IPS DF 19.7 (cell line): ENCODE measurements around the gene DNAH1.
A peak's percentile ranks its signal among the peaks of the same experiment; 100 is the strongest.
"Not testable (repeated sequence)": the region's sequence is repeated elsewhere in the genome, so short reads cannot be mapped to it uniquely, and the experiment has no call there.

Experiments used
- DNase-seq: peaks from one replicate; pipeline ENCODE4 v3.0.0-alpha.2; 2013; ENCODE audit warnings: low read depth, low spot score

Gene DNAH1

DNA sequence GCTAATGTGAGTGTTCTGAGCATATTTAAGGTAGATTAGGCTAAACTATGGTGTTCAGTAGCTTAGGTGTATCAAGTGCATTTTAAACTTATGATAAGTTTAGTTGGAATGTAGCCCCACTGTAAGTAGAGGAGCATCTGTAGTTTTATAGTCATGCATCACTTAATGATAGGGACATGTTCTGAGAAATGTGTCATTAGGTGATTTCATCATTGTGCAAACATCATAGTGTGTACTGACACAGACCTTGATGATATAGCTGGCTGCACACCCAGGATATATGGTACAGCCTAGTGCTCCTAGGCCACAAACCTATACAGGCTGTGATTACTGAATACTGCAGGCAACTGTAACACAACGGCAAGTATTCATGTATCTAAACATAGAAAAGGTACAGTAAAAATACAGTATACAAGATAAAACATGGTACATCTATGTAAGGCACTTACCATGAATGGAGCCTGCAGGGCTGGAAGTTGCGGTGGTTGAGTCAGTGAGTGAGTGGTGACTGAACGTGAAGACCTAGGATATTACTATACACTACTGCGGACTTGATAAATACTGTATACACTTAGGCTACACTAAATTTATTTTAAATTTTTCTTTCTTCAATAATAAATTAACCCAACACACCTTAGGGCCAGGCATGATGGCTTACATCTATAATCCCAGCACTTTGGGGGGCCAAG, 17.9 kb downstream of the DNAH1 start:
- DNase-seq: no peak

DNA sequence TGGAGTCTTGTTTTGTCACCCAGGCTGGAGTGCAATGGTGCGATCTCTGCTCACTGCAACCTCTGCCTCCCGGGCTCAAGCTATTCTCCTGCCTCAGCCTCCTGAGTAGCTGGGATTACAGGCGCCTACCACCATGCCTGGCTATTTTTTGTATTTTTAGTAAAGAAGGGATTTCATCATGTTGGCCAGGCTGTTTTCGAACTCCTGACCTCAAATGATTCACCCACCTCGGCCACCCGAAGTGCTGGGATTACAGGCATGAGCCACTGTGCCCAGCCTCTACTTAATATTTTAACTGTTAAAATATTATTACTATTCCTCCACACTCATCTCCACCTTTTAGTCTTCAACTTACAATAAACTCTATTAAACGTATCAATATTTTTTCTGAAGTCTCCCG, 22.0 kb downstream of the DNAH1 start:
- DNase-seq: not testable (repeated sequence)

DNA sequence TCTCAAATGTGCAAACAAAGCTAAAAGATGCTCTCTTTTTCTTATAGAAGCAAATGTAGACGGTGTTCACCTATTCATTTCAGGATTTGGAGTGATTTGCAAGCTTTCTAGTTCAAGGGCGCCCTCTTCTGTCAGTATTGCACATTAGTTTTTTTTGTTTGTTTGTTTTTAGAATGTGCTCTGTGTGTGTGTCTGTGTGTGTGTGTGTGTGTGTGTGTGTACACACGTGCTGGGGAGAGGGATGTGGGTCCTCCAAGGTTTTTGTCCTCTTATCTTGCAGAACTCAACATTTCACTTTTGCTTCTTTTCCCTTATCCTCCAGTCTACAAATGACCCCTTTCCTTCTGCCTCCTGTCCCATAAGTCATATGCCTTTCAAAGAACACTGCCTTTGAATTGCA, 23.5 kb downstream of the DNAH1 start:
- DNase-seq: peak; percentile 54

DNA sequence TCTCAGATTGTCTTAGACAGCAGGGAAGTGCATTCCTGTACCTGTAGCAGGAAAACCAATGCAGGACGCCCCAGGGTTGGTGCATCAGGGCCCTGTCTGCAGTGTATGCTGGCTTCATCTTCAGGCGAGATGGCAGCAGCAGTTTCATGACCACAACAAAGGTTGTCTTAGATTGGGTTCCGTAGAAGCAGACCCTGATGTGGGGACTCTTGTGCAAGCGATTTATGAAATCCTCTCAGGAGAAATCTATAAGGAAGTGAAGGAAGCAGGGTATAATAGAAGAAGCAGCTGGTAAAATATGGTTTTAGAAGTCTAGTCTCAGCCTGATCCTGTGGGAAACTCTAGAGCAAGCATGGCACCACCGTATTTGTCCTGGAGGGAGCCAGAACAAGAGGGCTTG, 25.0 kb downstream of the DNAH1 start:
- DNase-seq: no peak

DNA sequence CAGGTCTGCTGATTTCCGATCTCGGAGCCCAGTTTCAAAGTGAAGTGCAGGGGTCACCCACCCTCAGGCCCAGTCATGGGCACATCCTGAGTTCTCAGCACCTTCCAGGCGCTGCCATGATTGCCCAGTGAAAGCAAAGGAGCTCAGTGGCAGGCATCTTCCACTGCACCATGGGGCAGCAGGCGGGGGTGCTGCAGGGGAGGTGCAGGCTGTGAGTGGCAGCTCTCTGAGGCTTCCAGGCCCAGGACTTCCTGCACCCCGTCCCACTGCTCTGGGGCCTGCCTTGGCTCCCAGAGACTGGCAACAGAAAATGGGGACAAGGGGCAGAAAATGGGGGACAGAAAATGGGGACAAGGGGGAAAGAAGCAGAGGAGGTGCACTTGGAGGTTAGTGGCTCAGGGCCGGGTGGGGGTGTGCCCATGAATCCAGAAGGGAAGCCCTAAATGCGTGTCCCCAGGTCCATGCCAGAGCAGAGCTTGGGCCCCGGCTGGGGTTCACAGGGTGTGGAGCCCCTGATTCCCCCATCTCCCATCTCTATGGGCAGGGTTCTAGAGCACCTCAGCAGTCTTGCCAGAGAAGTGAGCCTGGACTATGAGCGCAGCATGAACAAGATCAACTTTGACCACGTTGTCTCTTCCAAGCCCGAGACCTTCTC, 28.0 kb downstream of the DNAH1 start:
- DNase-seq: no peak

DNA sequence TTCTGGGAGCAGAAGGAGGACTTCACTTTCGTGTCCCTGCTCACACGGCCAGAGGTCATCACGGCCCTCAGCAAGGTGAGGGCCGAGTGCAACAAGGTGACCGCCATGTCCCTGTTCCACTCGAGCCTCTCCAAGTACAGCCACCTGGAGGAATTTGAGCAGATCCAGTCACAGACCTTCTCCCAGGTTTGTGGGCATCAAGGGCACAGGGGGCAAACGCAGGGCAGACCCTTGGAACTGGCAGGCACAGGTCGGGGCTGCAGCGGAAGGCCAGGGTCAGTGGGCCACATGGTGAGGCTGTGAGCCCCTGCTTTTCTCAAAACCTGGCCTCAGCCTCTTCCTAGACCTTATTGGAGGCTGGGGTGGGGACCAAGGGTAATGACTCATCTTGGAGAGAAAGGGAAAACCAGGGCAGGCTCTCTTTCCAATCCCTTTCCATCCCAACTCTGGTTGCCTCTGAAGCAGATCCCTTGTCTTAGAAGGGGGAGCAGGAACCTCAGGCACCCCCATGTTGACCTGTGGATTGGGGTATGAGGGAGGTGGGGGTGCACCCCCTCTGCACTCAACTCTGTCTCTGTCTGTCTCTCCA, 29.5 kb downstream of the DNAH1 start:
- DNase-seq: no peak

DNA sequence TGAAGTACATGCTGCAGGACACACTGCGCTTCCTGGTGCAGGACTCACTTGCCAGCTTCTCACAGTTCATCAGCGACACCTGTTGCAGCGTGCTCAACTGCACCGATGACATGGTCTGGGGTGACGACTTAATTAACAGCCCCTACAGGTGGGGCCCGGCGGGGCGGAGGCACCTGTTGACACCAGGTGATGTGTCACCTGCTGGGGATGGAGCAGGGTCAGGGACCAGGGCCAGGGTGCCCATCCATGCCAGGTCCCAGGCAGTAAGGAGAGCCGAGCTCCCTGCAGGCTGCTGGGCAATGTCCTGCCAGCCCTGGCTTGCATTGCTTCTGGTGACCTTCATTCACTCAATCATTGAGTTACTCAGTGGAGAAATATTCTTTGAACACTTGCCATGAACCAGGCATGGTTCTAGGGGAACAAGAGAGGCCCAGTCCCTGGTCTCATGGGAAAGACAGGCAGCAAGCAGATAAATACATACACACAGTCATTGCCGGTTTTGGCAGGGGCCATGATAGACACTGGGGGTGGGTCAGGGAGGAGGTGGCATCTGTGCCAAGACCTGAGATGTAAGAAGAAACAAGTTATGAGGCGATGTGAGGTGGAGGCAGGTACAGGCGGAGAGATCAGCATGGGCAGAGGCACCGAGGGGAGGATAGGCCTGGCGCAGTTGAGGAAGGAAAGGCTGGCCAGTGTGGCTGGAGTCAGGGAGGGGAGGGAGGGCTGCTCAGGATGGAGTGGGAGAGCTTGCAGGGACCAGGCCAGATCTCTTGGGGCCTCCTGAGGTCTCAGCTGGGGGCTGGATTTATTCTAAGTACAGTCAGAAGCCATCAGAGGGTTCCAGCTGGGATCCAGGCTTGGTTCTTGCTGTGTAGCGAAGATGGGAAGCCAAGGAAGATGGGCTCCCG, 30.8 kb downstream of the DNAH1 start:
- no peak for DNase-seq

DNA sequence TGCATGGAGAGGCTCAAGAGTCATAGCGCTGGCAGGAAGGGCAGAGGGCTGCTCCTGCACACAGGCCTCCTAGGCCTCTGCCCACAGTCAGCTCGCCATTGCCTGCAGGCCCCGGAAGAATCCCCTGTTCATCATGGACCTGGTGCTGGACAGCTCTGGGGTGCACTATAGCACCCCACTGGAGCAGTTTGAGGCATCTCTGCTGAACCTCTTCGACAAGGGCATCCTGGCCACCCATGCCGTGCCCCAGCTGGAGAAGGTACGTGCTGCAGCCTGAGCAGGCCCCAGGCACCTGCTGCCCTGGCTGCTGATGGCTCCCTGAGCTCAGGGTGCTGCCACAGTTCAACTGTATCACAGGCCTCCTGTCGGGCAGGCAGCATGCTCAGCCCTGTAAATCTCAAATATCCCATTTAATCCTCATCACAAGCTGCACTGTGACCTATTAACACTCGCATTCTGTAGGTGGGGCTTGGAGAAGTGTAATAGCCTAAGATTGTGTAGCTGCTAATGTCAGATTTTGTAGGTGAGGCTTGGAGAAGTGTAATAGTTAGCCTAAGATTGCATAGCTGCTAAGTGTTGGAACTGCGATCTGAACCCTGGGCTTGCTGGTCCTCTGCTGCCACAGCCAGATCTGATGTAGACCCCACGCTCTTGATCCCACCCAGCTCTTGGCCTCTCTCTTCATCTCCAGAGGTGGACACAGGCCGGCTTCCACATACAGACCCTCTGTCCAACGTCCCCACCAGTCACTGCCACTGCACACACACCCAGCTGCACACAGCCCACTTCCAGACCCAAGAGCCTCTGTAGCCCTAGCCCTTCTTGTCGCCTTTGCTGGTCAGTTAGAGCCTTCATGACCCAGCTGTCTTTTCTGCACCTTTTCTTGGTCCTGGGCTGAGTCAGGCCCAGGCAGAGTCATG, 31.9 kb downstream of the DNAH1 start:
- no peak for DNase-seq

DNA sequence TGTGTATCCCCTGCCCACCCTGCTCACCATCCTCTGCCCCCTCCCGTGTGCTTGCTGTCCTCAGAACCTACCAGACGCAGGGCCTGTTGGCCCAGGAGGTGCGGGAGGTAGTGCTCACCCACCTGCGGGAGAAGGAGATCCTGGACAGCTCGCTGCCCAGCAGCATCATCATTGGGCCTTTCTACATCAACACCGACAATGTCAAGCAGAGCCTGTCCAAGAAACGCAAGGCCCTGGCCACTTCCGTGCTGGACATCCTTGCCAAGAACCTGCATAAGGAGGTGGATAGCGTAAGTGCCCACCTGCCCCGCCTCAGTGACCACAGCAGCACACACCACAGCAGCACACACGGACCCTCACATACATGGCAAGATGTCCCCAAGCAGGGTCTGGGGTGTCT, 33.0 kb downstream of the DNAH1 start:
- DNase-seq: no peak

DNA sequence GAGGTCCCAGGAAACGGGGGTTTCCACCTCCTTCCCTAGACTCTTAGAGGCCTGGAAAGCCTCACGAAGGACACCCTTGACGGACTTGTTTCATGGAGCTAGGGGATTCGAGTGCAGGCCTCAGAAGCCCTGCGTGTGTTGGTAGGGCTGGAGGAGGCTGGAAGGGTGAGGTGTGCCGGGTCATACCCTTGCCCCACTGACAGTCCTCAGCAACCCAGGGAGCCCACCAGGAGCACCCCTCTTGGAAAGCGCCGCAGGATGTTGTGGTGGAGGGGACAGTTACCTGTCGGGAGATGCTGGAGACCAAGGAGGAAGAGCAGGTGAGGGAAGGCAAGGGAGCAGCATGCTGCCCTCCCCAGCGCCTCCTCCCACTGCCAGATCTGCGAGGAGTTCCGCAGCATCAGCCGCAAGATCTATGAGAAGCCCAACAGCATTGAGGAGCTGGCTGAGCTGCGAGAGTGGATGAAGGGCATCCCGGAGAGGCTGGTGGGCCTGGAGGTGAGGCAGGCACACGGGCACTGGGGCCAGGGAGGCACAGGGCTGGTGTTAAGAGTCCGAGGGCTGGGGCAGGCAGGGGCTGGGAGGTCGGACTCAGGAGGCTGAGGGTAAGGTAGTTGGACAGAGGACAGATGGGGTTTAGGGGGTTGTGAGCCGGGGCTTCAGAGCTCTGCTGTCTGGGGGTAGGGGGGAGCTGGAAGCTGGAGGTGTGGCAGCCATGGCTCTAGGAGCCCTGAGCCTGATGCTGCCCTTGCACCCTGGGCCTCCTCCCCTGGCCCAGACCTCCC, 33.7 kb downstream of the DNAH1 start:
- no peak for DNase-seq

DNA sequence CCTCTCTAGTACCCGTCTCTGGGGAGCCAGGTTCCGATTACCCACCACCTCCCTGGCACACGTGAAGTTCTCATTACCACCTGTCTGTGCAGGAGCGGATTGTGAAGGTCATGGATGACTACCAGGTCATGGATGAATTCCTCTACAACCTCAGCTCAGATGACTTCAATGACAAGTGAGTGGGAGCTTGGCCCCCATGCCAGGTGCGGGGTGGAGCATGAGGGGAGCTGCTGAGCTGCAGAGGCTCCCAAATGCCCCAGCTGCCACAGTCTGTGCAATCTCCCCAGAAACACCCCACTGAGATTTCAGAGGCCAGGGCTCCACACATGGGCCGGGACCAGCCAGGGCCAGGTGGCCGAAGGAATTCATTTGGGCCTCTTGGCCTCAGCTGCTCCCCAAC, 34.3 kb downstream of the DNAH1 start:
- no peak for DNase-seq

DNA sequence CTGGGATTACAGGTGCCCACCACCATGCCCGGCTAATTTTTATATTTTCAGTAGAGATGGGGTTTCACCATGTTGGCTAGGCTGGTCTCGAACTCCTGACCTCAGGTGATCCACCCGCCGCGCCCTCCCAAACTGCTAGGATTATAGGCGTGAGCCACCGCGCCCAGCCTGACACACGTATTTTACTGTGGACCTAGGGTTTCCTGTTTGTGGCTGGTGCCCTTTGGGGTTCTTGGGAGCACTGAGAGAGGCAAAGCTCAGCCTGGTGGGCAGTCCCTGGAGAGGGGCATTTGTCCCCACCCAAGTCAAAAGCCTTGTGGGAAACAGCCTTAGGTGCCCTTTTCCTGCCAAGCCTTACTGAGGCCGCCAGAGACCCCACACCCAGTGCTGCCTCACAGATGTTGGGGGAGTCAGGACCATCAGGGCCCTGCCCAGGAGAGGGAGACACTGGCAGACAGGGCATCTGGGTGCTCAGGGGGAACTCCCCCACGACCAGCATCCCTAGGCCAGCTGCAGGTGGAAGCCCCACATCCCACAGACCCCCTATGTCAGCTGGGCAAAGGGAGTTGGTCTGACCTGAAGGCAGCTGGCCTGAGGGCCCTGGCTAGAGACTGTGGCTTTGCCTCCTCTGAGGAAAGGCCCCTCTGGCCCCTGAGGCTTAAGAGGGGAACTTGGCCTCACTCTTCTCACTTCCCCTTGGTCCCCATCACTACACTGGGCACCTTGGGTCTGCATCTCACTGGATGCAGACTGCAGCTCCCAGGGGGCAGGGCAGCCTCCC, 35.1 kb downstream of the DNAH1 start:
- DNase-seq: no peak

DNA sequence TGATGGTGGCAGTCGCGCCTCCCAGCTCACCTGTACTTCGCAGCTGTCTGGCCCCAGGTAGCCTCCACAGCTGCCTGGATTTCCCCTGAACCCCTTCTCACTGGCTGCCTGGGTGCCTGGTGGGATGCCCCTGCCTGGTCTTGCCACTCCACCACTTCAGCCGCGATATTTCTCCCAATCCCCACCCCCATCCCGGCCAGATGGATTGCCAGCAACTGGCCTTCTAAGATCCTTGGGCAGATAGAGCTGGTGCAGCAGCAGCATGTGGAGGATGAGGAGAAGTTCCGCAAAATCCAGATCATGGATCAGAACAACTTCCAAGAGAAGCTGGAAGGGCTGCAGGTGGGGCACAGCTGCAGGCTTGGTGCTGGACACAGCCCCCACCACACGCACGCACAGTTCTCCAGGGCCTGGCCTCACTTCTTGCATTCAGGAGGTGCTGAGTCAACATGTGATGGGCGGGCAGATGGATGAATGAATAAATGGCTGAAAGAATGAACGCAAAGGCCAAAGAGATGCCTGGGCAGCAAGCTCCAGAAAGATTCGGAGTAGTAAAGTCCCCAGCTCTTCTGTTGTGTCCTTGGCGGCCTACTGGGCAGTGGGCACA, 35.7 kb downstream of the DNAH1 start:
- DNase-seq: no peak

DNA sequence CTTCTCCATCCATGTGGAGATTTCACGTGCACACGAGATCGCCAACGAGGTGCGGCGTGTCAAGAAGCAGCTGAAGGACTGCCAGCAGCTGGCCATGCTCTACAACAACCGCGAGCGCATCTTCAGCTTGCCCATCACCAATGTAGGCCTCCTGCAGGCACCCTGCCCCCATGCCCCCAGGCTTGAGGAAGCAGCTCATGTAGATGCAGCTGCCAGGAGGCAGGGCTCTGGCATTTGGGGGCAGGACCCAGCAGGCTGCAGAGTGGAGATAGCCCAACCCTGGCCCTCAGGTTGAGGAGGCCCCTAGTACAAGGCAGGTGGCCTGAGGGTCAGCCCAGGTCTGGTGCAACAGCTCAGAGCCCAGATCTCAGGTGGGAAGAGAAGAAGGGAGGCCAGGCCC, 36.4 kb downstream of the DNAH1 start:
- DNase-seq: no peak

DNA sequence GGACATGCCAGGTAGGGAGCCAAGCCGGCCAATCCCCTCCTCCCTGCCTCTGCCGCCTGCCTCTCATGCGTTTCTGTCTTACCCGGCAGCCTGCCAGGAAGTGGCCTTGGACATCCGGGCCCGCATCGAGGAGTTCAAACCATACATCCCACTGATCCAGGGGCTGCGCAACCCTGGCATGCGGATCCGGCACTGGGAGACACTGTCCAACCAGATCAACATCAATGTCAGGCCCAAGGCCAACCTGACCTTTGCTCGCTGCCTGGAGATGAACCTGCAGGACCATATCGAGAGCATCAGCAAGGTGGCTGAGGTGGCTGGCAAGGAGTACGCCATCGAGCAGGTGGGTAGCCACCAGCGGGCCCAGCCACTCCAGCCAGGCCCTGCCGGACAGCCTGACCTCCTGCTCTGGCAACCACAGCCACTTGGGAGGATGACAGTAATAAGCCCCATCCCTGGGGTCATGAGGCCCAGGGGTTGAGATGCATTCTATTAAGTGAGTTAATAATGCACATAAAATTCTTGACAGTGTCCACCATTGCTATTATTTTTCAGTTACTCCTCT, 37.3 kb downstream of the DNAH1 start:
- DNase-seq: no peak

DNA sequence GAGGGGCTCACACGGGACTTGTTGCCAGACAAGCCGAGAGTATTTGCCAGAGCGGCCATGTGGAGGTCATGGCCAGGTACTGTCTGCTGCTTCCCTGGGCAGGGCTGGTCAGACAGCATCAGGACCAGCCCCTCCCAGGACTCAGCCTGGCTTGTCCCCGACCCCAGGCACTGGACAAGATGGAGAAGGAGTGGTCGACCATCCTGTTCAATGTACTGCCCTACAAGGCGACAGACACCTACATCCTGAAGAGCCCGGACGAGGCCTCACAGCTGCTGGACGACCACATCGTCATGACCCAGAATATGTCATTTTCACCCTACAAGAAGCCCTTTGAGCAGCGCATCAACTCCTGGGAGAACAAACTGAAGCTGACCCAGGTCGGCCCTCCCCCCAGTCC, 38.6 kb downstream of the DNAH1 start:
- DNase-seq: no peak

DNA sequence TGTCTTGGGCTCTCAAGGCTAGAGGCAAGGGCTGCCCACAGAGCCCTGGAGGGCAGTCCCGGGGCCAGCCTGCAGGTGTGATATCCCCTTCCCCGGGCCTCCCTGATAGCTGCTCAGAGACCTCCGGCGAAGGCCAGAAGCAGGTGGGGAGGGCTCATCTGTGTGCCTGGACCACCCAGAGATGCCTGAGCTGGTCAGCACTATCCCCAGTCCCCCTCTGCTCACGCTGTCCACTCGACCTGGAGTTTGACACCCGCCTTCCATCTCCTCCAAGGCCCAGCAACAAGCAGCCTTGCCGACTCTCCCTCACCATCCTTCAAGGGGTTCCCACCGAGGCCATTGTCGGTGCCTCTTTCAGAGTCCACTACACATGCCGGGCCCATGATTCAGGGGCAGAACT, 39.4 kb downstream of the DNAH1 start:
- no peak for DNase-seq

DNA sequence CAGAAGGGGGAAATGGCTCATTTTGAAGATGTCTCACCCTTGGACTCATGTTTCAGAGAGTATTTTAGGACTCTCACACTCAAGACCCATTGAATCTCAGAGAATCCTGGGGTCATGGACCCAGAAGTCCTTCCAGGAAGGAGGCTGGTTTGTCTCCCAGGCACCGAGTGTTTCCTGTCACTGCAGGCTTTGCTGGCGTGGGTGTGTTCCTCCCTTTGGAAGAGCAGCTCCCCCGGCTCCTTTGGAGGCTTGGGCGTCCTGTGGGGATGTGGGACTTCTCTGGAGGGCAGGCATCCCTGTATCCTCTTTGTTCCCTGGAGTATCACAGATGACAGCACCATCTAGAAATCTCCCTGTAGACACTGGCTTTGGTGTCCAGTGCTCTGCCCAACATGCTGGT, 40.0 kb downstream of the DNAH1 start:
- no peak for DNase-seq
